GM12875 (cell line): Measurements from ENCODE around the gene EML2.
A peak's percentile ranks its signal among the peaks of the same experiment; 100 is the strongest.
"Not testable (repeated sequence)": the region's sequence is repeated elsewhere in the genome, so short reads cannot be mapped to it uniquely, and the experiment has no call there.

Source experiments
- H3K4me3 ChIP-seq: one replicate; pipeline ENCODE4 v1.5.1; 2011; ENCODE audit warnings: low read depth, low read length, control low read depth
- CTCF ChIP-seq: IDR thresholded peaks from 2 replicates; pipeline ENCODE4 v1.5.1; 2011; ENCODE audit warnings: low read depth, mild to moderate bottlenecking, control low read depth, inconsistent platforms, low read length, moderate library complexity, borderline replicate concordance; ENCODE audit not compliant: insufficient read depth

EML2 gene

GRCh38 chr19:45638930-45639729 lies at the start of gene EML2:
EML2 (minus strand) TSS chr19:45639397; CDS start chr19:45639376, 21 bp downstream.
- peak; percentile 53 for TF ChIP-seq CTCF
- peak within 1 kb of the TSS; percentile 85 for H3K4me3 ChIP-seq

- no peak overlapping the region for H3K4me3 ChIP-seq
- TF ChIP-seq CTCF, result no peak
Observed at GRCh38 chr19:45687599-45687998, 48.4 kb upstream of the EML2 start.

GRCh38 chr19:45685045-45685444 lies 45.8 kb upstream of the EML2 start:
- H3K4me3 ChIP-seq, result not testable (repeated sequence)

- TF ChIP-seq CTCF, result no peak
- H3K4me3 ChIP-seq, result no peak overlapping the region
Observed at GRCh38 chr19:45682908-45683307, 43.7 kb upstream of the EML2 start.

- H3K4me3 ChIP-seq, result no peak overlapping the region
- TF ChIP-seq CTCF, result no peak
Observed at GRCh38 chr19:45682117-45682516, 42.9 kb upstream of the EML2 start.

GRCh38 chr19:45681391-45682015 lies 42.3 kb upstream of the EML2 start:
- peak overlapping the region; percentile 3 for H3K4me3 ChIP-seq
- TF ChIP-seq CTCF, result peak; percentile 99

GRCh38 chr19:45677351-45678230 lies 38.4 kb upstream of the EML2 start:
- no peak for TF ChIP-seq CTCF
- H3K4me3 ChIP-seq, result peak overlapping the region; percentile 47
